Measurements from ENCODE around the gene RSL1D1. TPM values are rescaled to one million over a fixed set of nuclear protein-coding genes. Genes with fewer than 3 reads are reported as not detected.

Gene RSL1D1
- total and polyA plus RNA-seq, 10 of the 15 experiments (the other 5 are each of a cell fraction or from before 2014, with no cell fraction given) = 106 to 535 (median 304) TPM

DNA sequence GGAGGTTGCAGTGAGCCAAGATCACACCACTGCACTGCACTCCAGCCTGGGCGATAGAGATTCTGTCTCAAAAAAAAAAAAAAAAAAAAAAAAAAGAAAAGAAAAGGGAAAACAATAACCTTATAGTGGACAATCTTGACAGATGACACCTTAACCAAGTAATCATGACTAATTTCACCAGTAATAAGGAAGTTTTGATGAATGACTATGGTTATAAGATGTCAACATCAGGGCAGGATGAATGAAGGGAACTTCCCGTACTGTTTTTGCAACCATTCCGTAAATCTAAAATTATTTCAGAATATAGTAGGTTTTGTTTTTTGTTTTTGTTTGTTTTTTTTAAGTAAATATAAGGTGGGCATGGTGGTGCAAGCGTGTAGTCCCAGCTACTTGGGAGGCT, 41.4 kb upstream of the RSL1D1 start:
- intact Hi-C loops (cut with micrococcal nuclease; ENCODE audit: unreplicated experiment) = no loop called here
- ChIA-PET RAD21 (ENCODE audit: unreplicated experiment) (no interaction called here), POLR2A (interaction anchor here (0.6 kb wide), 2 partner anchors 14 to 140 kb away, joined by 3 read pairs; no protein-coding TSS in a partner anchor), CTCF (no interaction called here), SMC1A (ENCODE audit: uncharacterized antibody, unreplicated experiment) (no interaction called here)
- Histone ChIP-seq H3K4me3 (no peak overlapping the region), H3K4me1 (ENCODE audit: control insufficient read depth, insufficient read depth, low read length) (no peaks in the 10 kb centered on the region), H3K27ac (ENCODE audit: control insufficient read depth, insufficient read depth) (no peak overlapping the region), H3K36me3 (ENCODE audit: control insufficient read depth in 2 of 2, insufficient read depth in 2 of 2, low read length in 1 of 2) (peaks cover 7 to 23% of the 10 kb centered on the region in 2 experiments; a peak in 3 of 4 replicates), H3K79me2 (ENCODE audit: control insufficient read depth, insufficient read depth, low read length) (no peaks in the 10 kb centered on the region; the same call in none of the 2 replicates), H3K9ac (ENCODE audit: control insufficient read depth, insufficient read depth, low read length) (no peak overlapping the region), H4K20me1 (ENCODE audit: control insufficient read depth, insufficient read depth) (no peaks in the 10 kb centered on the region), H2AFZ (ENCODE audit: control insufficient read depth, low read depth, low read length) (no peak overlapping the region), H3K27me3 (replicated peaks in 1 of 2; ENCODE audit: control insufficient read depth in 2 of 2, insufficient read depth in 2 of 2, low read length in 1 of 2) (no peaks in the 10 kb centered on the region), H3K4me2 (ENCODE audit: control insufficient read depth, insufficient read depth) (no peak overlapping the region), H3K9me3 (replicated peaks; ENCODE audit: control insufficient read depth, insufficient read depth, low read length) (no peaks in the 10 kb centered on the region)
- in situ Hi-C loops (cut with MboI) = no loop called here
- BruUV-seq (replicated peaks) = no TSS peak
- WGBS (ENCODE audit: insufficient coverage, insufficient replicate concordance, low lambda C conversion rate, missing lambda C conversion rate) = 67% methylated on average over 3 of the region's 4 CpGs
- FAIRE-seq (no peak), ATAC-seq (no peak), DNase-seq (ENCODE audit: low read depth, low spot score) (no peak)
- no peak for TF ChIP-seq CREM (IDR thresholded peaks at IDR 0.05; ENCODE audit: low read depth)
- TF ChIP-seq KLF5 (IDR thresholded peaks at IDR 0.05; ENCODE audit: partially characterized antibody) = no peak
- no peak for TF ChIP-seq REST (IDR thresholded peaks at IDR 0.05; ENCODE audit: low read depth, low read length)
- TF ChIP-seq, protein P1, sequence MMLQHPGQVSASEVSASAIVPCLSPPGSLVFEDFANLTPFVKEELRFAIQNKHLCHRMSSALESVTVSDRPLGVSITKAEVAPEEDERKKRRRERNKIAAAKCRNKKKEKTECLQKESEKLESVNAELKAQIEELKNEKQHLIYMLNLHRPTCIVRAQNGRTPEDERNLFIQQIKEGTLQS (IDR thresholded peaks at IDR 0.05; ENCODE audit: borderline replicate concordance, extremely low read depth, low read depth, low read length) = no peak
- TF ChIP-seq HDAC6 (IDR thresholded peaks at IDR 0.05; ENCODE audit: unreplicated experiment) = no peak

All from GM12878 (cell line).